Stomach (tissue), 9 donors: ENCODE data around the gene UBE2U. TPM values are rescaled to one million over a fixed set of nuclear protein-coding genes. Genes with fewer than 3 reads are reported as not detected.

Experiments used
- DNase-seq, 2 donors: peaks; one replicate each; pipeline versions ENCODE4 v3.0.0 to v3.0.0-alpha.2; 2013 to 2019
- H3K27ac ChIP-seq, 5 donors: fragments of 200-600 bp in 4 of 5; sonication (generic) in 4 of 5; one replicate each; pipeline ENCODE4 v1.5.1; 2013 to 2019; ENCODE audit warnings: mild to moderate bottlenecking in 1 of 5, moderate library complexity in 1 of 5
- H3K27me3 ChIP-seq, 3 donors: fragments of 200-600 bp; sonication (generic); one replicate each; pipeline ENCODE4 v1.5.1; 2017 to 2019; ENCODE audit warnings: mixed run types in 1 of 3
- H3K36me3 ChIP-seq, 4 donors: fragments of 200-600 bp; sonication (generic); 1 replicate in 3 of 4; 2 replicates in 1 of 4; pipeline ENCODE4 v1.5.1; 2016 to 2019
- H3K4me1 ChIP-seq, 4 donors: fragments of 200-600 bp; sonication (generic); one replicate each; pipeline ENCODE4 v1.5.1; 2016 to 2019
- H3K4me3 ChIP-seq, 4 donors: fragments of 200-600 bp; sonication (generic) in 3 of 4; one replicate each; pipeline ENCODE4 v1.5.1; 2016 to 2019; ENCODE audit warnings: mild to moderate bottlenecking in 1 of 4
- H3K9me3 ChIP-seq, 4 donors: fragments of 200-600 bp; sonication (generic); one replicate each; pipeline ENCODE4 v1.5.1; 2016 to 2019
- EP300 ChIP-seq: sonication (generic); formaldehyde crosslinking; IDR thresholded peaks from one replicate; pipeline ENCODE4 v1.6.1; 2017; ENCODE audit warnings: antibody characterized with exemption
- POLR2A ChIP-seq, 4 donors: fragments of 450-650 bp; IDR thresholded peaks; one replicate each; pipeline ENCODE4 v1.6.1; 2016; ENCODE audit warnings: antibody characterized with exemption in 4 of 4, control low read depth in 2 of 4, mild to moderate bottlenecking in 1 of 4, moderate library complexity in 1 of 4
- POLR2AphosphoS5 ChIP-seq, 3 donors: sonication (generic); formaldehyde crosslinking; IDR thresholded peaks; one replicate each; pipeline ENCODE4 v1.6.1; 2016; ENCODE audit warnings: antibody characterized with exemption in 3 of 3
- WGBS, 5 donors: extraction: QIAGEN DNeasy Blood & Tissue Kit in 3 of 5; methylation state at CpG; one replicate each; pipeline versions ENCODE4 v1.1.5 to v1.1.7; 2013 to 2018; 5-methylcytosine and 5-hydroxymethylcytosine counted together
- intact Hi-C: fragments of 100-400 bp; cut with DNase I; formaldehyde crosslinking; loops from one replicate; pipeline ENCODE4 v1.15.1; 2023; ENCODE audit warnings: low total_unique reads
- polyA plus RNA-seq, 3 donors: library from polyadenylated mRNA; stranded (reverse); fragments of 200-250 nt; gene quantifications; one replicate each; pipeline ENCODE4 v1.2.3, GENCODE V29; 2013
- total RNA-seq, 5 donors: library from RNA; depleted of rRNA; stranded (reverse); fragments of >200 nt; gene quantifications; one replicate each; pipeline versions ENCODE4 v1.1.0 to v1.2.3, GENCODE V29; 2014 to 2016
- TF ChIP-seq, protein P1 (sequence below), 7 experiments: fragments of 450-650 bp in 4 of 7; fragments of 200-600 bp in 3 of 7; sonication (generic) in 3 of 7; IDR thresholded peaks; one replicate each; pipeline ENCODE4 v1.5.1; 2016 to 2019; ENCODE audit warnings: antibody characterized with exemption in 7 of 7, control low read depth in 2 of 7, mild to moderate bottlenecking in 1 of 7
- donor health status: healthy with polysubstance abuse.
- donor health status: Bipolar disorder and iron deficiency.
- donor health status: healthy.

UBE2U gene
- total and polyA plus RNA-seq, 8 donors = 0.08 TPM; not detected in 7

DNA sequence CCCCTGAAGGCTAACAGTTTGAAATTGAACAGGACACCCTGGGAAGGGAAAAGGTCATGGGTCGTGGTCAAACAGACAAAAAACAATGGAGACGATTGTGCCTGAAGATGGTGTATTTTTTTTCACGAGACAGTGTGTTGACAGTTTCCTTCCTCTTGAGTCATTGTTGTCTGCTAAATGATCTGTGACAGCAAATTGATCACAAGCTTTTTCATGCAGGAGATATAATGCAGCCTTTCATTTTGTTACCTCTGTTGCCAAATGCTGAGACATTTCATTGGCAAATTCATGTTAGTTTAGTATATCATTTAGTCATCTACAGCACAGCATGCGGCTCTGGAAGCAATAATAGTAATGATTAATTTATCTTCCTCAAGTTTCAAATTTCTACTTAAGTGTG is 27.7 kb downstream of the UBE2U start:
- Histone ChIP-seq H3K36me3 (no peaks in the 10 kb centered on the region), H3K27me3 (no peaks in the 10 kb centered on the region), H3K4me1 (no peaks in the 10 kb centered on the region), H3K27ac (no peak overlapping the region), H3K9me3 (no peaks in the 10 kb centered on the region), H3K4me3 (no peak overlapping the region)
- WGBS, 5 donors = 48 to 74% (median 60%) methylated on average over 4 of the region's 4 CpGs
- DNase-seq = no peak
- no peak for TF ChIP-seq POLR2AphosphoS5 (IDR thresholded peaks at IDR 0.05)
- no peak for TF ChIP-seq EP300
- TF ChIP-seq, protein P1, sequence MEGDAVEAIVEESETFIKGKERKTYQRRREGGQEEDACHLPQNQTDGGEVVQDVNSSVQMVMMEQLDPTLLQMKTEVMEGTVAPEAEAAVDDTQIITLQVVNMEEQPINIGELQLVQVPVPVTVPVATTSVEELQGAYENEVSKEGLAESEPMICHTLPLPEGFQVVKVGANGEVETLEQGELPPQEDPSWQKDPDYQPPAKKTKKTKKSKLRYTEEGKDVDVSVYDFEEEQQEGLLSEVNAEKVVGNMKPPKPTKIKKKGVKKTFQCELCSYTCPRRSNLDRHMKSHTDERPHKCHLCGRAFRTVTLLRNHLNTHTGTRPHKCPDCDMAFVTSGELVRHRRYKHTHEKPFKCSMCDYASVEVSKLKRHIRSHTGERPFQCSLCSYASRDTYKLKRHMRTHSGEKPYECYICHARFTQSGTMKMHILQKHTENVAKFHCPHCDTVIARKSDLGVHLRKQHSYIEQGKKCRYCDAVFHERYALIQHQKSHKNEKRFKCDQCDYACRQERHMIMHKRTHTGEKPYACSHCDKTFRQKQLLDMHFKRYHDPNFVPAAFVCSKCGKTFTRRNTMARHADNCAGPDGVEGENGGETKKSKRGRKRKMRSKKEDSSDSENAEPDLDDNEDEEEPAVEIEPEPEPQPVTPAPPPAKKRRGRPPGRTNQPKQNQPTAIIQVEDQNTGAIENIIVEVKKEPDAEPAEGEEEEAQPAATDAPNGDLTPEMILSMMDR (IDR thresholded peaks at IDR 0.05) = no peak
- TF ChIP-seq POLR2A (IDR thresholded peaks at IDR 0.05) = no peak
- intact Hi-C loops = no loop called here

DNA sequence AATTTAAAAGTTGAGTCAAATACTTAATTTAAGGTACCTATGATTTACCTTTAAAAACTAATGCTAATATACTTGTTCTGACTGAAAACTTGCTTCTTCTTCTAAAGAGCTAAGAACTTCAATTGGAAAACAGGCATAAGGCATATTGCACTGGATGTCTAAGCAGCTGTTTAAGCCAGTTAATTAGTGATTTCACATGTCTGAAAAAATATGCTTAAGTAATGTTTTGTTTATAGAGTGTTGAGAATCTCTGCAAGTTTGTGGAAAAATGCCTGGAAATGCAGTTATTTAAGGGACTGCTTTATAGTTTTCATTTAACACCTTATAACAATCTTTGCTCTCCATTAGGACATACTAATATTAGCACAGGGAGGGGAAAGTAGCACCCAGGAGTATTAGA is 28.2 kb downstream of the UBE2U start:
- DNase-seq = no peak
- Histone ChIP-seq H3K36me3 (no peaks in the 10 kb centered on the region), H3K27ac (no peak overlapping the region), H3K9me3 (no peaks in the 10 kb centered on the region), H3K27me3 (no peaks in the 10 kb centered on the region), H3K4me3 (no peak overlapping the region), H3K4me1 (no peaks in the 10 kb centered on the region)
- TF ChIP-seq POLR2AphosphoS5 (IDR thresholded peaks at IDR 0.05) (no peak), POLR2A (IDR thresholded peaks at IDR 0.05) (no peak), EP300 (no peak)
- TF ChIP-seq, protein P1 (IDR thresholded peaks at IDR 0.05) = no peak
- intact Hi-C loops = no loop called here

DNA sequence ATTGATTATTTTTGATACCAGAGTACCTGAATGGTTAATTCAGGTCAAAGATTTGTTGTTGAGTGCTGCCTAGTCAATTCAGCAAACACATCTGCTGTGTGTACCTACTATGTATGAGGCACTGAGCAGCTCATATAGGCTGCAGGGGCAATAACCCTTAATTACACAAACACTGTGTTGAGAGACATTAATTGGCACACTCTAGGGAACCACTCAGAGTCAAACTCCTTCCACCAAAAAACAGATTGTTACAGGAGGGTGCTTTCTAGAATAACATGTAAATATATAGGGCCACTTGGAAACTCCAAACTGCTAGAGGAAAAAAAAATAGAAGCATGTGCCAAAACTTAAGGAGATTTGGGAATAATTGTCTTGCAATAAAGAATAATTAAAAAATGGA is 31.3 kb downstream of the UBE2U start:
- TF ChIP-seq, protein P1 (IDR thresholded peaks at IDR 0.05) = no peak
- no peak for TF ChIP-seq POLR2AphosphoS5 (IDR thresholded peaks at IDR 0.05)
- no peak for TF ChIP-seq EP300
- no peak for TF ChIP-seq POLR2A (IDR thresholded peaks at IDR 0.05)
- Histone ChIP-seq H3K27ac (no peak overlapping the region), H3K9me3 (no peaks in the 10 kb centered on the region), H3K4me1 (no peaks in the 10 kb centered on the region), H3K36me3 (no peaks in the 10 kb centered on the region), H3K4me3 (no peak overlapping the region), H3K27me3 (no peaks in the 10 kb centered on the region)
- no peak for DNase-seq
- intact Hi-C loops = no loop called here

DNA sequence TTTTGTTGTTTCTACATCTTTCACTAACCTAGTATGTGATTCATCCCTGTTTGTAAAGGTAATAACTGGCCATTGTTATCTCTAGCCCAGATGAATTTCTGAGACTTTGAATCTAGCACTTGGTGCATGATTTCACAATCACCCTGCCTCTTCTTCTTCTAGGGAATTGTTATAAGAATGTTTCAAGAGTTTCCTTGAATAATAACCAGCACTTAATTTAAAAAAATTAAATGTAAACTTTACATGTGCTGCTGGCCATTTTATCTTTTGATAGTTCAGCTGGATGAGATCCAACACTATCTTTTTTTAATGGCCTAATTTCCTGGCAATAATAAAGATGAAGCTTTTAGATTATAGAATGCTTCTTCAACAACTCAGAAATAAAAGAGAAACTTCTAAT is 31.8 kb downstream of the UBE2U start:
- intact Hi-C loops = no loop called here
- Histone ChIP-seq H3K4me3 (no peak overlapping the region), H3K4me1 (no peaks in the 10 kb centered on the region), H3K27me3 (no peaks in the 10 kb centered on the region), H3K36me3 (no peaks in the 10 kb centered on the region), H3K9me3 (no peaks in the 10 kb centered on the region), H3K27ac (no peak overlapping the region)
- TF ChIP-seq, protein P1 (IDR thresholded peaks at IDR 0.05) = no peak
- no peak for TF ChIP-seq POLR2A (IDR thresholded peaks at IDR 0.05)
- no peak for DNase-seq

DNA sequence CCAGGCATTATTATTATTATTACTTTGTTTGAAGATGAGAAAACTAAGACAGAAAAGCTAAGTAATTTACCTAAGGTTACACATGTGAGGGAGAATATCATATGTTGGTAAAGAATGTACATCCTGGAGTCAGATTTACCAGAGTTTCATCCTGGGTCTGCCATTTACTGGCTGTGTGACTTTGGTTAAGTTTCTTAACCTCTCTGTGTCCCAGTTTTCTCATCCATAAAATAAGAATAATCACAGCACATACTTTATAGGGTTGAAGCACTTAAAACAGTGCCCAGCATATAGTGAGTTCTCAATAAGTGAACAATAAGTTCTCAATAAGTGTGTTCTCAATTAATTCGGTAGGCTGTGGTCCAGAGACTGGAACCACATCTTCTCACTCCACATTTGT is 32.5 kb downstream of the UBE2U start:
- Histone ChIP-seq H3K27me3 (no peaks in the 10 kb centered on the region), H3K4me3 (no peak overlapping the region), H3K36me3 (no peaks in the 10 kb centered on the region), H3K9me3 (no peaks in the 10 kb centered on the region), H3K4me1 (no peaks in the 10 kb centered on the region), H3K27ac (no peak overlapping the region)
- no peak for DNase-seq
- 90 to 97% (median 93%) methylated on average over 1 of the region's 1 CpG for WGBS, 5 donors
- intact Hi-C loops = no loop called here
- TF ChIP-seq POLR2AphosphoS5 (IDR thresholded peaks at IDR 0.05) = no peak
- TF ChIP-seq, protein P1 (IDR thresholded peaks at IDR 0.05) = no peak
- TF ChIP-seq EP300 = no peak
- no peak for TF ChIP-seq POLR2A (IDR thresholded peaks at IDR 0.05)
